BLaER1 (cell line): ENCODE results near the gene ADM.
A peak's percentile ranks its signal among the peaks of the same experiment; 100 is the strongest.

Experiments
- H3K27ac ChIP-seq: shearing (Covaris generic); formaldehyde crosslinking; 2 replicates; pipeline ENCODE4 v1.8.1; 2022
- H3K27me3 ChIP-seq: shearing (Covaris generic); formaldehyde crosslinking; 2 replicates; pipeline ENCODE4 v1.8.1; 2022
- H3K36me3 ChIP-seq: shearing (Covaris generic); formaldehyde crosslinking; 2 replicates; pipeline ENCODE4 v1.8.1; 2022
- H3K4me1 ChIP-seq: shearing (Covaris generic); formaldehyde crosslinking; 2 replicates; pipeline ENCODE4 v1.8.1; 2022
- H3K4me2 ChIP-seq: shearing (Covaris generic); formaldehyde crosslinking; 2 replicates; pipeline ENCODE4 v1.8.1; 2022
- H3K4me3 ChIP-seq: shearing (Covaris generic); formaldehyde crosslinking; 2 replicates; pipeline ENCODE4 v1.8.1; 2022
- H3K9ac ChIP-seq: shearing (Covaris generic); formaldehyde crosslinking; 2 replicates; pipeline ENCODE4 v1.8.1; 2022
- H3K9me3 ChIP-seq: shearing (Covaris generic); formaldehyde crosslinking; 2 replicates; pipeline ENCODE4 v1.8.1; 2022
- H4K20me1 ChIP-seq: shearing (Covaris generic); formaldehyde crosslinking; 2 replicates; pipeline ENCODE4 v1.8.1; 2022
- Cebpa-rat ChIP-seq: shearing (Covaris generic); IDR thresholded peaks from 2 replicates; pipeline ENCODE4 v1.8.1; 2022

ADM gene

DNA sequence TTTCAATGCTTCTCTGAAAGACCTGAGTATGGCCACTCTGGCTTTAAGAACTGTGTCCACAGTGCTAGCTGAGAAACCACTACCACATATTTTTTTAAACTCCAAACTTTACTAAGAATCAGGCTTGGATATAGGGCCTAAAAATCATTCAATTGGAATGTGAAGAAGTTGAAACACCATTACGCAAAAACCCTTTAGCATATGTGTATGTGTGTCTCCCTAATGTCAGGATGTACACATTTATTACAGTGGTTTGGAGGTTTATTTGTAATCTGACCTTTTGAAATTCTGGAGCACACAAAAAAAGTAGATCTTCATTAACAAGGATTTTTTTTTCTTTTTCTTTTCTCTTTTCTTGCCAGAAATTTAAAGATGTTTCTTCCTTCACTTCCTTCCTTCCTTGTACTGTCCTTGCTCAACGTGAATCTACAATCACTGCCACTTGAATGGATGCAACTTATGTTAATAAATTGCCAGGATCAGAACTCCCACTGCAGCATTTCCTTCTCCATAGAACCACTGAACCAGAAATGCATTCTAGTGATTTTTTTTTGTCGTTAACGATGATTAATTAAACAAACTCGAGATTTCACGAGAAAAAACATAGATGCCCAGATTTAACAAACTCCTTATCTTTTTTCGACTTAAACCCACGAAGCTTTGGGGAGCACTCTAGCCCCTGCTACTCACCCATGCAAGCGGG is 3.1 kb upstream of the ADM start:
- peaks cover 93% of the 10 kb centered on the region for H3K27me3 ChIP-seq

DNA sequence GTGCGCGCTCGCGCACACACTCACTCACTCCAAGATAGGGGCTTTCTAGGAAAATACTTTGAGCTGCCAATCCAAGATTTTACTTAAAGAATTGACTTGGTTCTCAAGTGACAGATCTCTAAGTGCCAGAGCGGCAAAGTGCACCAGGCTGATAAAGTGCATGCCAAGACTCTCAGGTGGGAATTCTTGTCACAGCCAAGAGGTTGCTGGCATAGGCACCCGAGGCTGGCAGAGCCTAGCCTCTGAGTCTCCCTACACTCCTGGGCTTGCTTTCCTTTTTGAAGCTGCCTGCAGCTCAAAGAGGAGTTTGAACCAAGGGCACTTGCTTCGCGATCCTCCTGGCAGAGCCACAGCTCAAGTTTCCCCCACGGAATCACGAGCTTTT is 2.5 kb upstream of the ADM start:
- peaks cover 93% of the 10 kb centered on the region for H3K27me3 ChIP-seq
- no peaks in the 10 kb centered on the region for H3K36me3 ChIP-seq
- H3K9ac ChIP-seq, result no peak overlapping the region
- peak overlapping the region; percentile 97 for H3K4me2 ChIP-seq
- no peaks in the 10 kb centered on the region for H3K9me3 ChIP-seq
- peak overlapping the region; percentile 70 for H3K4me3 ChIP-seq
- no peak overlapping the region for H3K27ac ChIP-seq
- H4K20me1 ChIP-seq, result peaks cover 74% of the 10 kb centered on the region
- TF ChIP-seq Cebpa-rat, result no peak
- peaks cover 51% of the 10 kb centered on the region for H3K4me1 ChIP-seq

More for the DNA sequence above, 3.1 kb upstream of the ADM start:
- no peak overlapping the region for H3K9ac ChIP-seq
- no peak overlapping the region for H3K27ac ChIP-seq
- H3K4me3 ChIP-seq, result no peak overlapping the region
- H3K9me3 ChIP-seq, result 0 out of 2 replicates have a peak, but pooled peaks cover 1% of the 10 kb centered on the region
- H3K4me2 ChIP-seq, result no peak overlapping the region
- peaks cover 46% of the 10 kb centered on the region for H3K4me1 ChIP-seq
- no peaks in the 10 kb centered on the region for H3K36me3 ChIP-seq
- no peak for TF ChIP-seq Cebpa-rat
- peaks cover 68% of the 10 kb centered on the region for H4K20me1 ChIP-seq

DNA sequence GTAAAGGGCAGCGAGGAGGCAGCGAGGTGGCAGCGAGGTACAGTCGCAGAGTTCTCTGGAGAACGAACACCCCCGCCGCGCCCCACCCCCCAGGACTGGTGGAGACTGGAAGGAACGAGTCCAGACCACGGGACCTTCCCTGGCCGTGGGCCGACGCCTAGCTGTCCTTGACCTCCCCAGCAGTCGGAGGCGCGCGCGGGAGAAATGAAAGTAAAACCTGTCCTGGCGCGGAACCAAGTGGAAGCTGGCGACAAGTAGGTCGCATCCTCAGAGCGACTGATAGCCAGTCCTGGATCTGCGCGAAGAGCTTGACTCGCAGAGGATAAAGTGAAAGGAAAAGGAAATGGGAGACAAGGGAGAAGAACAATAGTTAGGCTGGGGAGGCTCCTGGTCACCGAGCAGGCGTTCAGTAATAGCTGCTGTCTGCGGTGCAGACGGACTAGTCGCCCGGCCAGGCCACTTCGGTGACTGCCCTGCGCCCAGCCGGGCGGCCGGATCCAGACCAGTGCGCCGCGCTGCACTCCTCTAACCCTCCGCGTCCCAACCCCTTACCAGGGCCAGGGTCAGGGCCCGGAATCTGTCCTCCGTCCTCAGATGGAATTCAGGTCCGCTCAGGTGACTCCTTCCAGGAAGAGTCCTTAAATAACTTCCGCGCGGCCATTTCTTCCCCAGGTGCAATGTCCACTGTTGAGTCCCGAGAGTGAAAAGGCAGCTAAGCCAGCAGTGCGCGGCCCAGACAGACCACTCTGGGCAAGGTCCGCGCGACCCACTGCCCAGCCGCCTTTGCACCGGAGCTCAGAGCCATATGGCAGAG is 1.9 kb upstream of the ADM start:
- H3K4me2 ChIP-seq, result peak overlapping the region; percentile 97
- H3K27ac ChIP-seq, result no peak overlapping the region
- H3K9ac ChIP-seq, result no peak overlapping the region
- H3K27me3 ChIP-seq, result peaks cover 93% of the 10 kb centered on the region
- H4K20me1 ChIP-seq, result peaks cover 78% of the 10 kb centered on the region
- H3K36me3 ChIP-seq, result no peaks in the 10 kb centered on the region
- H3K4me3 ChIP-seq, result peak overlapping the region; percentile 70
- TF ChIP-seq Cebpa-rat, result no peak
- peaks cover 57% of the 10 kb centered on the region for H3K4me1 ChIP-seq
- H3K9me3 ChIP-seq, result no peaks in the 10 kb centered on the region

DNA sequence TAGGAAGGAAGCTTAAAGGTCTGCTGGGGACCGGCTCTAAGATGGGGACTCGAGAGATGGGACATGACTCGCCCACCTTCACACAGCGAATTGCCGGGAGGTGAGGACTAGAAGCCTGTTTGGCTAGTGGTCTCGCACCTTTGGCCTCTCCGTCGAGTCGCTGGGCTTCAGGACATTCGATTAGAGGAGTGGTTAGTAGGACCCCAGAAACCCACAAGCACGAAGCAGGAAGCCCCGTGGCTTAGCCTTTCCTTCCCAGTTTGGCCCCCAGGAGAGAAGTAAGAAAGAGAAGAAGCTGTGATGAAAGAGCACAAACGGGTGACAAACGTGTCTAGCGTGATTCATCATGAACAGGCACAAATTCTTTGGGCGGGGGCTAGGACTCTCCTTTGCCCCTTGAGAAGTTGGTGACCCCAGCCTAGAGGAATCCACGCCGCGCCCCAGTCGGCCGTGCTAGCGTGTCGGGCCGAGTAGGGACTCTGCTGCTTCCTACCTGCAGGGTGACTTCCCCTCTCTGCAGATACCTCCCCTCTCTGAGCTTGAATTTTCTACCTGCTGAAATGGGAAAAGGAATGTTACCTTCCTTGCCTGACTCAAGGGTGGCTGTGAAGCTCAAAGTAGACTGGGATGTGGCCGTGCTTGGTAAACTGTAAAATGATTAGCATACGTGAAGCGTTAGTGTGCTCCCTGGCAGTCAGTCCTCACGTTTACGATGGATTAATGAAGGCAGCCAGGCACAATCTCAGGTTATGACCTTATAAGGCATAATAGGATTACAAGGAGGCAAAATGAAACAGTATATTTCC is 1.1 kb upstream of the ADM start:
- Histone ChIP-seq H3K9me3 (no peaks in the 10 kb centered on the region), H3K4me3 (peak overlapping the region; percentile 70), H3K27ac (no peak overlapping the region), H3K27me3 (peaks cover 100% of the 10 kb centered on the region), H3K9ac (no peak overlapping the region), H3K36me3 (no peaks in the 10 kb centered on the region), H3K4me1 (peaks cover 66% of the 10 kb centered on the region), H4K20me1 (peaks cover 78% of the 10 kb centered on the region), H3K4me2 (peak overlapping the region; percentile 97)
- no peak for TF ChIP-seq Cebpa-rat

GRCh38 chr11:10305262-10305963 is 540 bp downstream of the ADM start:
- Histone ChIP-seq H4K20me1 (peaks cover 69% of the 10 kb centered on the region), H3K36me3 (no peaks in the 10 kb centered on the region), H3K9ac (no peak overlapping the region), H3K9me3 (no peaks in the 10 kb centered on the region), H3K4me2 (peak overlapping the region; percentile 97), H3K27ac (no peak overlapping the region), H3K4me1 (peaks cover 71% of the 10 kb centered on the region), H3K4me3 (peak overlapping the region; percentile 70), H3K27me3 (peaks cover 99% of the 10 kb centered on the region)
- TF ChIP-seq Cebpa-rat, result no peak

DNA sequence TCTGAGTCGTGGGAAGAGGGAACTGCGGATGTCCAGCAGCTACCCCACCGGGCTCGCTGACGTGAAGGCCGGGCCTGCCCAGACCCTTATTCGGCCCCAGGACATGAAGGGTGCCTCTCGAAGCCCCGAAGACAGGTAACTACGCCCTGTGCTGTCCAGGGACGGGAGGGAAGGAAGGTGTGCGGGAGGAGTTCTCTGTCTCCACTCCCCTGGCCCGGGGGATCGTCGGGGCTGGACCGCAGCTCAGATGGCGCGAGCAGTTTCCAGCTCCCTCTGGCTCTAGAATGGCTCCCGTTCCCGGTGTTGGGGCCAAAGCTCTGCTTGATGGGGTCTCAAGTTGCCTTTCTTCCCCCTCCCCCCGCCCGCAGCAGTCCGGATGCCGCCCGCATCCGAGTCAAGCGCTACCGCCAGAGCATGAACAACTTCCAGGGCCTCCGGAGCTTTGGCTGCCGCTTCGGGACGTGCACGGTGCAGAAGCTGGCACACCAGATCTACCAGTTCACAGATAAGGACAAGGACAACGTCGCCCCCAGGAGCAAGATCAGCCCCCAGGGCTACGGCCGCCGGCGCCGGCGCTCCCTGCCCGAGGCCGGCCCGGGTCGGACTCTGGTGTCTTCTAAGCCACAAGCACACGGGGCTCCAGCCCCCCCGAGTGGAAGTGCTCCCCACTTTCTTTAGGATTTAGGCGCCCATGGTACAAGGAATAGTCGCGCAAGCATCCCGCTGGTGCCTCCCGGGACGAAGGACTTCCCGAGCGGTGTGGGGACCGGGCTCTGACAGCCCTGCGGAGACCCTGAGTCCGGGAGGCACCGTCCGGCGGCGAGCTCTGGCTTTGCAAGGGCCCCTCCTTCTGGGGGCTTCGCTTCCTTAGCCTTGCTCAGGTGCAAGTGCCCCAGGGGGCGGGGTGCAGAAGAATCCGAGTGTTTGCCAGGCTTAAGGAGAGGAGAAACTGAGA is 1.4 kb downstream of the ADM start:
- Histone ChIP-seq H3K4me2 (peak overlapping the region; percentile 97), H3K9me3 (no peaks in the 10 kb centered on the region), H3K4me1 (peaks cover 71% of the 10 kb centered on the region), H3K9ac (no peak overlapping the region), H3K36me3 (no peaks in the 10 kb centered on the region), H4K20me1 (peaks cover 62% of the 10 kb centered on the region), H3K4me3 (peak overlapping the region; percentile 70), H3K27me3 (peaks cover 94% of the 10 kb centered on the region), H3K27ac (no peak overlapping the region)
- no peak for TF ChIP-seq Cebpa-rat

DNA sequence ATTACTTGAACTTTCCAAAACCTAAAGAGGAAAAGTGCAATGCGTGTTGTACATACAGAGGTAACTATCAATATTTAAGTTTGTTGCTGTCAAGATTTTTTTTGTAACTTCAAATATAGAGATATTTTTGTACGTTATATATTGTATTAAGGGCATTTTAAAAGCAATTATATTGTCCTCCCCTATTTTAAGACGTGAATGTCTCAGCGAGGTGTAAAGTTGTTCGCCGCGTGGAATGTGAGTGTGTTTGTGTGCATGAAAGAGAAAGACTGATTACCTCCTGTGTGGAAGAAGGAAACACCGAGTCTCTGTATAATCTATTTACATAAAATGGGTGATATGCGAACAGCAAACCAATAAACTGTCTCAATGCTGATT is 2.1 kb downstream of the ADM start:
- H3K27me3 ChIP-seq, result peaks cover 86% of the 10 kb centered on the region
- peak overlapping the region; percentile 70 for H3K4me3 ChIP-seq
- H3K9me3 ChIP-seq, result peaks cover 4% of the 10 kb centered on the region; the same call in 1 of the 2 replicates
- H3K27ac ChIP-seq, result no peak overlapping the region
- peak overlapping the region; percentile 97 for H3K4me2 ChIP-seq
- no peak for TF ChIP-seq Cebpa-rat
- peaks cover 71% of the 10 kb centered on the region for H3K4me1 ChIP-seq
- H3K36me3 ChIP-seq, result no peaks in the 10 kb centered on the region
- H3K9ac ChIP-seq, result no peak overlapping the region
- peaks cover 57% of the 10 kb centered on the region for H4K20me1 ChIP-seq

DNA sequence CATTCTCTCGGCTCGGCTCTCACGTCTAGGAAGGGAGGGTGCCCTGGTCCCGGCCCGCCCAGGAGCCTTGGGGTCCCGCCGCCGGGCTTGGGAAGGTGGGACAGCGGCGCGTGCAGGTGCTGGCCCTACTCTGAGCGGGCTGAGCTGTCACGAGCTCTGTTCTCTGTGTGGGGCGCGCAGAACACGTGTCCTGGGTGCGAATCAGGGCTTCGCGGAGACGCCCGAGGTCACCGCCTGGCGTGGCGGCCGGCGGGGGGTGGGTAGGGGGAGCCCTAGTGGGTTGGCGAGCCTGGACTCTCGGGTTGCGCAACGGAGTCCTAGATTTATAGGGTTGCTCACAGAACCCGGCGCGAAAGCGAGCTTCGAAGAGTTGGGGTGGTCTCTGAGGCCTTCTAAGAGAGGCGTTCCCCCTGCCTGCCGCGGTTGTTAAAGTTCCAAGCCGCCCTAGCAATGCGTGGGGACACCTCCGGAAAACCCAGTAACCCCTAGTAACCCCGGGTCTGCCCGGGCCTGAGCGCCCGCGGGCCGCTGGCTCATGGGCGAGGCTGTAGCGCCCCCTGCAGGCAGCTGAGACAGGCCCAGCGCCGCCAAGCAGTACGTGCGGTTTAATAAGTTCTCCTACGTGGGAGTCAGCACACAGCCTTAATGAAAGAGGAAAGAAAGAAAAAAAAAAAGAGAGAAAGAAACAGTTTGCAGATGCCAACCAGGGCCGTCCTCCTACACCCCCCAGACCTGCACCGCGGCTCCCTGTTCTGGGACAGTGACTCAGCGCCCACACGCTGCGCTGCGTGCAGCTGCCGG is 2.7 kb downstream of the ADM start:
- no peak overlapping the region for H3K27ac ChIP-seq

More for the DNA sequence above, 2.7 kb downstream of the ADM start:
- Histone ChIP-seq H3K36me3 (no peaks in the 10 kb centered on the region), H4K20me1 (peaks cover 51% of the 10 kb centered on the region), H3K4me3 (peak overlapping the region; percentile 53), H3K4me2 (peak overlapping the region; percentile 97), H3K9me3 (peaks cover 5% of the 10 kb centered on the region; the same call in 1 of the 2 replicates), H3K9ac (no peak overlapping the region), H3K27me3 (peaks cover 80% of the 10 kb centered on the region), H3K4me1 (peaks cover 67% of the 10 kb centered on the region)
- TF ChIP-seq Cebpa-rat, result 0 out of 2 replicates have a peak, but pooled peaks have one; percentile 46
